Fibroblast of pulmonary artery (primary cell): Measurements from ENCODE around the gene BCAP31.

Experiments used
- DNase-seq: peaks from one replicate; pipeline ENCODE4 v3.0.0-alpha.2; 2010; ENCODE audit warnings: low read depth
- H3K4me3 ChIP-seq: replicated peaks from 2 replicates; pipeline ENCODE4 v1.5.1; 2011; ENCODE audit warnings: low read depth, mild to moderate bottlenecking, control low read depth, low read length, moderate library complexity
- CTCF ChIP-seq: IDR thresholded peaks from 2 replicates; pipeline ENCODE4 v1.5.1; 2011; ENCODE audit warnings: mild to moderate bottlenecking, control low read depth, low read length, inconsistent platforms; ENCODE audit errors: missing control alignments

Gene BCAP31

DNA sequence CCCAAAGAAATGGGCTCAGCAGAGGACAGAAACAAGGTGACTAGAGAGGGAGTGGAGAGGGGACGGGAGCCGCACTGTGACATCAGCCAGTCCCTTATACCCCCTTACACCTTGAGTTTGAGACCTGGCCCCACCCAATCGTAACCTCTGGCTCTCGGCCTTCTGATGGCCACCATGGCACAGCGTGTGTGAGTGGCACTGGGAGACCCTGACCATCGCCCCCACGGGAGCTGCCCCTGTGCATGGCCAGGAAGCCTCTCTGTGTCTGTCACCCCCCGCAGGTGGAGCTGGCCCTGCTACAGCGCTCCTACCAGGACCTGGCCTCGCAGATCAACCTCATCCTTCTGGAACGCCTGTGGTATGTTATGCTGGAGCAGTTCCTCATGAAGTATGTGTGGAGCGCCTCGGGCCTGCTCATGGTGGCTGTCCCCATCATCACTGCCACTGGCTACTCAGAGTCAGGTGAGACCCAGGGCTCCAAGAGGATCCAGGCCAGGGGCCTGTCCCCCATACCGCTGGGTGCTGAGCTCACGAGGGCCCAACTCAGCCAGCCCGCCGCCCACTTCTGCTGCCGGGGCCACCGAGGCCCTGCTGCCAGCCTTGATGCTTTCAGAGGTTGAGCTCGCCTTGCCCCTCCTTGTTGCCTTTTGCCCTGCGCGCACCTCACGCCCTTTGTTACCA lies 4.9 kb upstream of the BCAP31 start:
- DNase-seq: no peak
- no peak for TF ChIP-seq CTCF
- H3K4me3 ChIP-seq: no peak overlapping the region

DNA sequence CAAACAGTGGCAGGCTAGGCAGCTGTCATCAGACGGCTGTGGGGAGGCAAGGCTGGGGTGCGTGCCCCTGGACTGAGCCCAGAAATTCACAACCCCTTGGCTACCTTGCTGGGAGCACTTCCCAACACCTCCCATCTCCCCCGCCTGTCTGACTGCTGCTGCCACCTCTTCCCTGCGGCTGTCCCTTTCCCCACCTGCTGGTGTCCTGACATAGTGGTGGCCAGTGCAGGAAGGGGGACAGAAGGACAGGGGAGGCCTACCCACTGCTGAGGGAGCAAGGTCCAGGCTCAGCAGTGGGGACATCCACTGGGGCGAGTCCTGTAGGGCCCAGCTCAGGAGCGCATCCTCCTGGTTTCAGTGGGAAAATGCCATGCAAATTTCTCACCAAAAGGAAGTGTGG lies 3.9 kb upstream of the BCAP31 start:
- no peak for TF ChIP-seq CTCF
- H3K4me3 ChIP-seq: no peak overlapping the region
- DNase-seq: no peak

GRCh38 chrX:153727123-153727931 lies 3.1 kb upstream of the BCAP31 start:
- H3K4me3 ChIP-seq: peak overlapping the region; percentile 29
- TF ChIP-seq CTCF: no peak
- DNase-seq: no peak

DNA sequence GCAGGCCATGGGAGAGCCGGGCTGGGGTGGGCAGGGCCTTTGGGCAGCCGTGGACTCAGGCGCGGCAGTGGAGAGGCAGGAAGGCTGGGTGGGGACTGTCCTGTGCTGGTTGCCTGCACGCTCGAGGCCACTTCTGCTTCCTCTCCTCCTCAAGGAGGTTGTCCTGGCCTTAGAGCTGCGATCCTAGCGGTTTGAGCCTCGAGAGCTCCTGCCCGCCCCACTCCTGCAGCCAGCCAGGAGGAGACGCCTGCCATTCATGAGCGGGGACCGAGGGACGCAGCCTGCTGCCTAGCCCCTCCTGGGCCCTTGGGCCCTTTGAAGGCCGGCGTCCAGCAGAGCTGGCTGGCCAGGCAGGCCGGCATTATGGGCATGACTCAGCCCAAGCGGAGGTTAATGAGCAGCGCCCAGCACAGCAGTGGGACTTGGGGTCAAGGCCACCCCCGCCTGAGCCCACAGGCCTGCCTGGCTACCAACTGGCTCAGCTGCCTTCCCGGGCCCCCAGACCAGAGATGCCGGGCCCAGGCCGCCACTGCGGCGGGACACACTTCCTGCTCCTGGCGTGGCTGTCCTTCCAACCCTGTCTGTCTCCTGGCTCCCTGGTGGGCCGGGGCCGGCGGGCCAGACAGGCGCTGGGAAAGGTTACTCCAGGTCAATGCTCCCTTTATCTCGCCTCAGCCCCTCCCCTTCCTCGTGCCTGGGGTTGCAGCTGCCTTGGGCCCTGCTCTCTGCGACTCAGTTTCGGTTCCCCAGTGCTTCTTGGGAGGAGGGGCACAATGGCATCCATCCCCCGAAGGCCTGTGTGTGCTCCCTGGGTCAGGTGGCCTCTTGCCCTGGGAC lies 2.3 kb upstream of the BCAP31 start:
- peak; percentile 34 for DNase-seq
- peak overlapping the region; percentile 29 for H3K4me3 ChIP-seq
- no peak for TF ChIP-seq CTCF

GRCh38 chrX:153725832-153726285 lies 1.7 kb upstream of the BCAP31 start:
- no peak overlapping the region for H3K4me3 ChIP-seq
- no peak for DNase-seq

More at GRCh38 chrX:153725832-153726285, 1.7 kb upstream of the BCAP31 start:
- no peak for TF ChIP-seq CTCF
